ENCODE measurements around the gene DTX1.

DNA sequence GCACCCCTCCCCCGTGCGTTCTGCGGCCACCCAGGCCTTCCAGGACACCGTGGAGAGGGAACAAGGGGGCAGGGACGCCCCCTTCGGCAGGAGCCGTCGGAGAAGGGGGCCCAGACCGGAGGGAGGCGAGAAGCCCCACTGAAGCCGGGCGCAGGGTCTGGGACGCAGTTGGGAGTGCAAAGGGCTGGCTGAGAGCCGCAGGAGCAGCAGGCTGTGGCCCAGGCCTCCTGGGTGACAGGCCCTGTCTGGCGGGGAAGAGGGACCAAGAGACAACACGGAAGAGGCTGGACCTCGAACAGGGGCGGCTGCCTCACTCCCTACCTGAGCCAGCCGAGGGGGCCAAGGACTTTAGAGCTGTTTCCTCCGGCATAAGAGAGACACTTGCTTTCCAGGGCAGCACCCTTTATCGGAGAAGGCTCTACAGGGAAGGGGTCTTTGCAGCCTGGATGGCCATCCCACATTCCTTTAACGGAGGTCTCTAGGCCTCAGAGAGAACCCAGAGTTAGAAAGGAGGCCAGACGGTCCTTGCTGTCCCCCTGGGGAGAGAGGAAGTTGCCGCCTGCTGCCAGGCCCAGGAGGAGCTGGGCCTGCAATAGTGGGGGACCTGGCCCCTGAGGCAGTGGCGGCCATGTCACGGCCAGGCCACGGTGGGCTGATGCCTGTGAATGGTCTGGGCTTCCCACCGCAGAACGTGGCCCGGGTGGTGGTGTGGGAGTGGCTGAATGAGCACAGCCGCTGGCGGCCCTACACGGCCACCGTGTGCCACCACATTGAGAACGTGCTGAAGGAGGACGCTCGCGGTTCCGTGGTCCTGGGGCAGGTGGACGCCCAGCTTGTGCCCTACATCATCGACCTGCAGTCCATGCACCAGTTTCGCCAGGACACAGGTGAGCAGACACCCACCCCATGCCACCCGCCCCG lies 1.3 kb downstream of the DTX1 start:
- TF ChIP-seq NFRKB (IDR thresholded peaks at IDR 0.05) (no peak), BHLHE40 (IDR thresholded peaks at IDR 0.05; ENCODE audit: borderline replicate concordance) (no peak), TARDBP (IDR thresholded peaks at IDR 0.05) (no peak), FOXK2 (IDR thresholded peaks at IDR 0.05) (no peak), ZNF384 (IDR thresholded peaks at IDR 0.05) (no peak), SP1 (IDR thresholded peaks at IDR 0.05) (no peak), SUZ12 (IDR thresholded peaks at IDR 0.05) (no peak), L3MBTL2 (conservative IDR thresholded peaks at IDR 0.05) (no peak)
